ENCODE results near the gene MRNIP.

Gene MRNIP

DNA sequence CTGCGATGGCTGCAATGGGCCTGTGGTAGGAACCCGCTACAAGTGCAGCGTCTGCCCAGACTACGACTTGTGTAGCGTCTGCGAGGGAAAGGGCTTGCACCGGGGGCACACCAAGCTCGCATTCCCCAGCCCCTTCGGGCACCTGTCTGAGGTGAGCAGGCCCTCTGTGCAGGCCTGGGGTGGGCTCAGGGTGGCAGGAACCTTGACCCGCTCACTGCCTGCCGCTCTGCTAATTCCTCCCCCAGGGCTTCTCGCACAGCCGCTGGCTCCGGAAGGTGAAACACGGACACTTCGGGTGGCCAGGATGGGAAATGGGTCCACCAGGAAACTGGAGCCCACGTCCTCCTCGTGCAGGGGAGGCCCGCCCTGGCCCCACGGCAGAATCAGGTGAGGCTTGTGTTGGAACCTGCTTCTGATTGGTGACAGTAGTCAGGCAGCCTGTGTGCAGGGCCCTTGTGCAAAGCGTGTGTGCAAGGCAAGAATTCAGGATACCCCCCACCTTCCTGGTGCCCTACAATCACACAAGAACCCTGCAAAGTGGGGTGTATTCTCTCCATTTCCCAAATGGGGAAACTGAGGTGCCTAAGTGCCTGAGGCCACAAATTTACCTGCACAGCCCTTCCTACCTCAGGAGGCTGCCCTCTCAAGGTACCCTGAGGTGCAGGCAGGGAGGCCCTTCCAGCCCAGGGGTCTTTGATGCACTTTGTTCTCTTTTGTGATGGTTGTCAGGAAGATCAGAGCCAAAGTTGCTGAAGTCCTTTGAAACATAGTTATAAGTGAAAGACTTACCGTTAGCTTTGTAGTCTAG, 34.5 kb downstream of the MRNIP start:
- TF ChIP-seq, protein P1, sequence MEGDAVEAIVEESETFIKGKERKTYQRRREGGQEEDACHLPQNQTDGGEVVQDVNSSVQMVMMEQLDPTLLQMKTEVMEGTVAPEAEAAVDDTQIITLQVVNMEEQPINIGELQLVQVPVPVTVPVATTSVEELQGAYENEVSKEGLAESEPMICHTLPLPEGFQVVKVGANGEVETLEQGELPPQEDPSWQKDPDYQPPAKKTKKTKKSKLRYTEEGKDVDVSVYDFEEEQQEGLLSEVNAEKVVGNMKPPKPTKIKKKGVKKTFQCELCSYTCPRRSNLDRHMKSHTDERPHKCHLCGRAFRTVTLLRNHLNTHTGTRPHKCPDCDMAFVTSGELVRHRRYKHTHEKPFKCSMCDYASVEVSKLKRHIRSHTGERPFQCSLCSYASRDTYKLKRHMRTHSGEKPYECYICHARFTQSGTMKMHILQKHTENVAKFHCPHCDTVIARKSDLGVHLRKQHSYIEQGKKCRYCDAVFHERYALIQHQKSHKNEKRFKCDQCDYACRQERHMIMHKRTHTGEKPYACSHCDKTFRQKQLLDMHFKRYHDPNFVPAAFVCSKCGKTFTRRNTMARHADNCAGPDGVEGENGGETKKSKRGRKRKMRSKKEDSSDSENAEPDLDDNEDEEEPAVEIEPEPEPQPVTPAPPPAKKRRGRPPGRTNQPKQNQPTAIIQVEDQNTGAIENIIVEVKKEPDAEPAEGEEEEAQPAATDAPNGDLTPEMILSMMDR (IDR thresholded peaks at IDR 0.05) = no peak

DNA sequence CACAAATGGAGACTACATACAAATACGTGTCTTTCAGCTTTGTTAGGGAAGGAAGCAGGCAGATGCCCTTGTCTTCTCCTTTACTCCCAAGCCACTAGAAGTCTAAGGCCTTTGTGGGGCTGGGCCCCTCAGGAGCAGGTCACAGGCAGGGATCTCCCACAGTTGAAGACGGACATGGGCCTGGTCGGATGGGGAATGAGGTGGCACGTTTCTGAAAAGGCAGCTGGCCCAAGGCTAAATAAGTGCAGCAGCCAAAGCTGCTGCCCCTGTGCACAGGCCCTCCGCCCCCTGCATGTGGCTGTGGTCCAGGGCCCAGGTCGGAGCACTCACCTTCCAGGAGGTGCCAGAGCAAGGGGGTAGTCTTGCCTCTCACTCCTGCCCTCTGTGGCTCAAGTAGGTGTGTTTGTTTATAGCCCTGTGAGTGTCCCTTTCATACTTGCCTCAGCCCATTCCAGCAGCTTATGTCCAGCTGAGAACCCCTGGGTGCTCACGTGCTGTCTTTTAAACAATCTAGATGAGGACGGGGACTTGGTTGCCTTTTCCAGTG, 36.1 kb downstream of the MRNIP start:
- TF ChIP-seq, protein P1 (IDR thresholded peaks at IDR 0.05) = no peak

DNA sequence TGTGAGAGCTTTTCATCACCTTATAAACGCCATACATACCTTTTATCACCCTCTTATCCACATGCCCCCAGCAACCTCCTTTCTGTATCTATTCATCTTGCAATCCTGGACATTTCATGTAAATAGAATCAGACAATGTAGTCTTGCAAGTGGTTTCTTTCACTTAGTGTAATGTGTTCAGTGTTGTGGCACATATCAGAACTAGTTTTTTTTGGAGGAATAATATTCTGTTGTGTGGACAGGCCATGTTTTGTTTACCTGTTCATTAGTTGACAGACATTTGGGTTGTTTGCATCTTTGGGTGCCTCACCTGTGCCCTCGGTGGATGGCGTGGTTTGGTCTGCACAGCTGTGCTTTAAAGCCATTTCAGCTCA, 36.6 kb downstream of the MRNIP start:
- TF ChIP-seq, protein P1 (IDR thresholded peaks at IDR 0.05) = no peak

DNA sequence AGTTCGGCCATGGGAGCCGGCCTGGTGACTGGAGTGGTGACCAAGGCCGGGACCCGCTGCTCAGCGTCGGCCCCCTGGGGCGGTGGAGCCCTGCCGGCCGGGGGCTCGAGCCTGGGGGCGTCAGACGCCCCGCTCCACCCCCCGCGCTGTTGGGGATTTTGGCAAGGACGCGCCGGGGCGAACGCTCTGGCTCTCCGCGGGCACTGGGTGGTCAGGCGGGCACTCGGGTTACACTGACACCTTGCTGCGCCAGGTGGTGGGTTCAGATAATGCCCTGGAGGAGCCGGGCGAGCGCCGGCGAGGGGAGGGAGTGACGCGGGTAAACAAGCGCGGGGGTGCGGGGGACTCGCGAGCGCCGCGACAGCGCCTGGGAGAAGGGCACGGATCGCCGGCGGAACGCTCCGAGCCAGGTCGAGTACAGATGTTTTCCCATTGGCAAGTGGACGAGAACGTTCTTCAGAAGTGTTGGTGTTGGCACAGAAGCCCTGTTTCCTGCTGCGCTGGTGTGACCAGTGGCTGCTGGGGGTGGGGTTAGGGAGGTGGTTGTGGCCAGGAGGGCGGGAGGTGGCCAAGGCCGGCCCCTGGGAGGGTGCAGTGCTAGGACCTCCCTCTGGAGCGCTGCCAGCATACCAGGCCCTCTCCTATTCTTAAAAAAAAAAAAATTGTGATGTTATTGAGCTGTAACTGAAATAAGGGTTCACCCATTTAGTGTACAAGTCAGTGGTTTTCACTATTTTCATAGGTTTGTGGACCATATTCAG, 37.1 kb downstream of the MRNIP start:
- TF ChIP-seq, protein P1 (IDR thresholded peaks at IDR 0.05) = no peak

DNA sequence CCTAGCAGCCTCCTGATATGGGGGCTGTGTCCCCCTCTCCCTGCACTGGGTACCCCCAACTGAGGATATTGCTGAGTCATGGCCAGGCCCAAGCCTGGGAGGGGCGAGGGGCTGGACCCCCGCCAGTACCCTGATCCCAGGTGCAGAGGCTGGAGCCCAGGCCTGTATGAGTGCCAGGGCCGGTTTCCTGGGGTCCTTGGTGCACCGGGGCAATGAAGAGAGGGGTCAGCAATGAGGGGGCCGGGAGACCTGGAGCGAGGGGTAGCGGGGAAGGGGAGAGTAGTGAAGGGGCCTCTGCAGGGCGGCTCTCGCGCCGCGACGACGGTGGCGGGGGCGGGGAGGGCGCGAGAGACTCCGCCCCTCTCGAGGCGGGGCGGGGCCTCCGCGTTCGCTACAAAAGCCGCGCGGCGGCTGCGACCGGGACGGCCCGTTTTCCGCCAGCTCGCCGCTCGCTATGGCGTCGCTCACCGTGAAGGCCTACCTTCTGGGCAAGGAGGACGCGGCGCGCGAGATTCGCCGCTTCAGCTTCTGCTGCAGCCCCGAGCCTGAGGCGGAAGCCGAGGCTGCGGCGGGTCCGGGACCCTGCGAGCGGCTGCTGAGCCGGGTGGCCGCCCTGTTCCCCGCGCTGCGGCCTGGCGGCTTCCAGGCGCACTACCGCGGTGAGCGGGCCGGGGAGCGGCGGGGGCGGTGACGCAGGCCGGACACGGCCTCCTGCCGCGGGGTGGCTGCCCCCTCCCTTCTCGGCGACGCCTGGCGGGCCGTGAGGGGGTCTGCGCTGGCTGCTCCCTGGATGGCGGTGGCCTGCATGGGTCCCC, 37.9 kb downstream of the MRNIP start, which contains the start of gene SQSTM1:
Gene SQSTM1 (plus strand): TSS at position 423 of the 815 bp plus-strand sequence. CDS start 32 bp downstream, at position 455.
- TF ChIP-seq, protein P1 (IDR thresholded peaks at IDR 0.05) = no peak

DNA sequence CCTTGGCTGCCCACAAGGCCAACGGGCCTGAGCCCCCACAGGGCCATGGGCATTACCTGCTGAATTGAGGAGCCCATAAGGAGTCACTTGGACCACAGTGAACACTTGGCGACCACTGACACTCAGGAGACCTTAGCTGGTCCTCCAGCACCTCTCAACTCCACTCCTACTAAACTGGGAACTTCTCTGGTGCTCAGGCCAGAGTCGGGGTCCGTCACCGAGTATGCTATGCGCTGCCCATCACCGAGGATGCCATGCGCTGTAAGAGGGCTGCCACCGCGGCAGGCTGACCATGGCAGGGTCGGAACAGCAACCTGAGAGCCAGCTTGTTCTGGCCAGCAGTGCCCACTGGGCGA, 38.5 kb downstream of the MRNIP start:
- TF ChIP-seq, protein P1 (IDR thresholded peaks at IDR 0.05) = no peak
